HepG2 (cell line): Measurements from ENCODE around the gene NAA25. TPM values are rescaled to one million over a fixed set of nuclear protein-coding genes. Genes with fewer than 3 reads are reported as not detected.

Source experiments
- ELF3 ChIP-seq: IDR thresholded peaks from 2 replicates; pipeline ENCODE4 v1.6.1; 2016; ENCODE audit warnings: missing genetic modification reagents, missing compliant biosample characterization
- KMT2A ChIP-seq: sonication (generic); formaldehyde crosslinking; IDR thresholded peaks from 2 replicates; pipeline ENCODE4 v1.4.0; 2020; ENCODE audit warnings: missing genetic modification reagents
- NFKBIZ ChIP-seq: IDR thresholded peaks from 2 replicates; pipeline ENCODE4 v1.6.1; 2018; ENCODE audit warnings: missing genetic modification reagents, missing compliant biosample characterization
- NPAS2 ChIP-seq: sonication (generic); formaldehyde crosslinking; IDR thresholded peaks from 2 replicates; pipeline ENCODE4 v1.8.0; 2022; ENCODE audit warnings: mild to moderate bottlenecking, missing genetic modification reagents, borderline replicate concordance
- PITX1 ChIP-seq: sonication (generic); formaldehyde crosslinking; IDR thresholded peaks from 2 replicates; pipeline ENCODE4 v1.5.1; 2020; ENCODE audit warnings: mild to moderate bottlenecking, missing genetic modification reagents
- RARA ChIP-seq: IDR thresholded peaks from 2 replicates; pipeline ENCODE4 v1.6.1; 2016; ENCODE audit warnings: missing genetic modification reagents, missing compliant biosample characterization
- REL ChIP-seq: sonication (generic); formaldehyde crosslinking; conservative IDR thresholded peaks from 2 replicates; pipeline ENCODE4 v1.8.0; 2022; ENCODE audit warnings: mild to moderate bottlenecking, missing genetic modification reagents, moderate library complexity
- SKIL ChIP-seq: sonication (generic); formaldehyde crosslinking; IDR thresholded peaks from 2 replicates; pipeline ENCODE4 v1.8.0; 2022; ENCODE audit warnings: missing genetic modification reagents, mild to moderate bottlenecking, moderate library complexity, borderline replicate concordance
- SP1 ChIP-seq, 2 experiments: fragments of 450-650 bp in 1 of 2; sonication (generic) in 1 of 2; formaldehyde crosslinking in 1 of 2; IDR thresholded peaks; 2 replicates each; pipeline versions ENCODE4 v1.4.0 to v1.6.1; 2016 to 2020; ENCODE audit warnings: missing genetic modification reagents in 1 of 2
- U2AF2 ChIP-seq: fragments of 200-400 bp; formaldehyde crosslinking; IDR thresholded peaks from 2 replicates; pipeline ENCODE4 v1.6.1; 2017; ENCODE audit warnings: low read depth, mild to moderate bottlenecking, low read length
- YEATS2 ChIP-seq: sonication (generic); formaldehyde crosslinking; IDR thresholded peaks from 2 replicates; pipeline ENCODE4 v1.4.0; 2020; ENCODE audit warnings: missing genetic modification reagents, borderline replicate concordance
- ZBTB38 ChIP-seq: sonication (generic); formaldehyde crosslinking; IDR thresholded peaks from 2 replicates; pipeline ENCODE4 v1.5.1; 2020; ENCODE audit warnings: mild to moderate bottlenecking, missing genetic modification reagents
- ZNF557 ChIP-seq: sonication (generic); formaldehyde crosslinking; IDR thresholded peaks from 2 replicates; pipeline ENCODE4 v1.4.0; 2020; ENCODE audit warnings: missing genetic modification reagents
- ZNF567 ChIP-seq: sonication (generic); formaldehyde crosslinking; IDR thresholded peaks from 2 replicates; pipeline ENCODE4 v1.8.1; 2023; ENCODE audit warnings: mild to moderate bottlenecking, missing genetic modification reagents, borderline replicate concordance
- ZNF678 ChIP-seq: sonication (generic); formaldehyde crosslinking; IDR thresholded peaks from 2 replicates; pipeline ENCODE4 v1.4.0; 2020; ENCODE audit warnings: mild to moderate bottlenecking, missing genetic modification reagents
- ZNF75D ChIP-seq: sonication (generic); formaldehyde crosslinking; IDR thresholded peaks from 2 replicates; pipeline ENCODE4 v1.8.1; 2023; ENCODE audit warnings: missing genetic modification reagents, mild to moderate bottlenecking, borderline replicate concordance
- ZNF776 ChIP-seq: sonication (generic); formaldehyde crosslinking; IDR thresholded peaks from 2 replicates; pipeline ENCODE4 v1.4.0; 2020; ENCODE audit warnings: mild to moderate bottlenecking, missing genetic modification reagents
- polyA plus RNA-seq, 8 experiments: library from polyadenylated mRNA; depleted of rRNA in 3 of 8; stranded (reverse) in 7 of 8; unstranded in 1 of 8; fragments of >200 nt; fragmentation: Illumina TruSeq in 4 of 8; extraction: Trizol in 4 of 8; gene quantifications; 2 replicates each; pipeline versions ENCODE4 v1.2.1 to v1.2.3, GENCODE V29; 2011 to 2016; ENCODE audit warnings: low read depth in 4 of 8, missing spikeins in 1 of 8, mixed read lengths in 1 of 8; ENCODE audit not compliant: insufficient read depth in 1 of 8
- total RNA-seq, 5 experiments: library from RNA; depleted of rRNA; stranded (reverse); fragments of >200 nt; fragmentation: Illumina TruSeq; extraction: Trizol; gene quantifications; 2 replicates each; pipeline ENCODE4 v1.2.3, GENCODE V29; 2016; ENCODE audit warnings: low read depth in 1 of 5
- TF ChIP-seq, protein P1 (sequence below): sonication (generic); formaldehyde crosslinking; IDR thresholded peaks from 2 replicates; pipeline ENCODE4 v1.4.0; 2020; ENCODE audit warnings: missing genetic modification reagents, low read depth, mild to moderate bottlenecking, borderline replicate concordance
- TF ChIP-seq, protein P2 (sequence below): sonication (generic); formaldehyde crosslinking; IDR thresholded peaks from 2 replicates; pipeline ENCODE4 v1.4.0; 2020; ENCODE audit warnings: missing genetic modification reagents, borderline replicate concordance
- TF ChIP-seq, protein P3 (sequence below): sonication (generic); formaldehyde crosslinking; IDR thresholded peaks from 2 replicates; pipeline ENCODE4 v1.5.0; 2020; ENCODE audit warnings: mild to moderate bottlenecking, missing genetic modification reagents
- TF ChIP-seq, protein P4 (sequence below): sonication (generic); IDR thresholded peaks from 2 replicates; pipeline ENCODE4 v1.6.1; 2016; ENCODE audit warnings: low read depth, borderline replicate concordance

The NAA25 gene
- total and polyA plus RNA-seq, 2 of the 13 experiments (the other 11 are each of a cell fraction or from before 2014, with no cell fraction given): 11.4 to 32.0 TPM

GRCh38 chr12:112013601-112014402, 94.8 kb downstream of the NAA25 start (continued):
- TF ChIP-seq, protein P1, sequence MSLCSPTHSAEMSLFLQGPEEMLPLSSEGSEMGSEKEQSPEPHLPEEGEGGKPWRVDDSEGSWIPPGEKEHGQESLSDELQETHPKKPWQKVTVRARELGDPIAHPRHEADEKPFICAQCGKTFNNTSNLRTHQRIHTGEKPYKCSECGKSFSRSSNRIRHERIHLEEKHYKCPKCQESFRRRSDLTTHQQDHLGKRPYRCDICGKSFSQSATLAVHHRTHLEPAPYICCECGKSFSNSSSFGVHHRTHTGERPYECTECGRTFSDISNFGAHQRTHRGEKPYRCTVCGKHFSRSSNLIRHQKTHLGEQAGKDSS (CRISPR knock-in tag): peak; percentile 87; the same call in 1 of the 2 replicates
- TF ChIP-seq NPAS2 (CRISPR knock-in tag): 0 out of 2 replicates have a peak, but pooled peaks have one; percentile 78
- TF ChIP-seq NFKBIZ (CRISPR knock-in tag): no peak
- TF ChIP-seq ZNF678 (CRISPR knock-in tag): peak; percentile 95
- TF ChIP-seq ZNF557: no peak
- TF ChIP-seq RARA: 0 out of 2 replicates have a peak, but pooled peaks have one; percentile 31
- peak; percentile 80; the same call in 1 of the 2 replicates for TF ChIP-seq REL (CRISPR knock-in tag)
- TF ChIP-seq SP1 (IDR thresholded peaks at IDR 0.05): no peak
- peak; percentile 47 for TF ChIP-seq SP1 (CRISPR knock-in tag; IDR thresholded peaks at IDR 0.05)
- TF ChIP-seq, protein P2, sequence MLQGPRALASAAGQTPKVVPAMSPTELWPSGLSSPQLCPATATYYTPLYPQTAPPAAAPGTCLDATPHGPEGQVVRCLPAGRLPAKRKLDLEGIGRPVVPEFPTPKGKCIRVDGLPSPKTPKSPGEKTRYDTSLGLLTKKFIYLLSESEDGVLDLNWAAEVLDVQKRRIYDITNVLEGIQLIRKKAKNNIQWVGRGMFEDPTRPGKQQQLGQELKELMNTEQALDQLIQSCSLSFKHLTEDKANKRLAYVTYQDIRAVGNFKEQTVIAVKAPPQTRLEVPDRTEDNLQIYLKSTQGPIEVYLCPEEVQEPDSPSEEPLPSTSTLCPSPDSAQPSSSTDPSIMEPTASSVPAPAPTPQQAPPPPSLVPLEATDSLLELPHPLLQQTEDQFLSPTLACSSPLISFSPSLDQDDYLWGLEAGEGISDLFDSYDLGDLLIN: peak; percentile 6; the same call in 1 of the 2 replicates
- TF ChIP-seq, protein P3, sequence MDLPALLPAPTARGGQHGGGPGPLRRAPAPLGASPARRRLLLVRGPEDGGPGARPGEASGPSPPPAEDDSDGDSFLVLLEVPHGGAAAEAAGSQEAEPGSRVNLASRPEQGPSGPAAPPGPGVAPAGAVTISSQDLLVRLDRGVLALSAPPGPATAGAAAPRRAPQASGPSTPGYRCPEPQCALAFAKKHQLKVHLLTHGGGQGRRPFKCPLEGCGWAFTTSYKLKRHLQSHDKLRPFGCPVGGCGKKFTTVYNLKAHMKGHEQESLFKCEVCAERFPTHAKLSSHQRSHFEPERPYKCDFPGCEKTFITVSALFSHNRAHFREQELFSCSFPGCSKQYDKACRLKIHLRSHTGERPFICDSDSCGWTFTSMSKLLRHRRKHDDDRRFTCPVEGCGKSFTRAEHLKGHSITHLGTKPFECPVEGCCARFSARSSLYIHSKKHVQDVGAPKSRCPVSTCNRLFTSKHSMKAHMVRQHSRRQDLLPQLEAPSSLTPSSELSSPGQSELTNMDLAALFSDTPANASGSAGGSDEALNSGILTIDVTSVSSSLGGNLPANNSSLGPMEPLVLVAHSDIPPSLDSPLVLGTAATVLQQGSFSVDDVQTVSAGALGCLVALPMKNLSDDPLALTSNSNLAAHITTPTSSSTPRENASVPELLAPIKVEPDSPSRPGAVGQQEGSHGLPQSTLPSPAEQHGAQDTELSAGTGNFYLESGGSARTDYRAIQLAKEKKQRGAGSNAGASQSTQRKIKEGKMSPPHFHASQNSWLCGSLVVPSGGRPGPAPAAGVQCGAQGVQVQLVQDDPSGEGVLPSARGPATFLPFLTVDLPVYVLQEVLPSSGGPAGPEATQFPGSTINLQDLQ (CRISPR knock-in tag): no peak
- TF ChIP-seq U2AF2: no peak
- TF ChIP-seq SKIL (CRISPR knock-in tag): peak; percentile 47; the same call in 1 of the 2 replicates
- TF ChIP-seq ZBTB38 (CRISPR knock-in tag): no peak
- TF ChIP-seq ELF3: no peak
- no peak for TF ChIP-seq ZNF75D (CRISPR knock-in tag)
- peak; percentile 18; the same call in 1 of the 2 replicates for TF ChIP-seq KMT2A (CRISPR knock-in tag)
- no peak for TF ChIP-seq YEATS2
- peak; percentile 73 for TF ChIP-seq ZNF776 (CRISPR knock-in tag)
- TF ChIP-seq, protein P4, sequence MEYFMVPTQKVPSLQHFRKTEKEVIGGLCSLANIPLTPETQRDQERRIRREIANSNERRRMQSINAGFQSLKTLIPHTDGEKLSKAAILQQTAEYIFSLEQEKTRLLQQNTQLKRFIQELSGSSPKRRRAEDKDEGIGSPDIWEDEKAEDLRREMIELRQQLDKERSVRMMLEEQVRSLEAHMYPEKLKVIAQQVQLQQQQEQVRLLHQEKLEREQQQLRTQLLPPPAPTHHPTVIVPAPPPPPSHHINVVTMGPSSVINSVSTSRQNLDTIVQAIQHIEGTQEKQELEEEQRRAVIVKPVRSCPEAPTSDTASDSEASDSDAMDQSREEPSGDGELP: peak; percentile 72; the same call in 1 of the 2 replicates
- TF ChIP-seq ZNF567 (CRISPR knock-in tag): 0 out of 2 replicates have a peak, but pooled peaks have one; percentile 10
- TF ChIP-seq PITX1 (CRISPR knock-in tag): peak; percentile 29; the same call in 1 of the 2 replicates
